Right lobe of liver (tissue), 4 donors: ENCODE results near the gene METAP2.

Experiments
- CTCF ChIP-seq, 4 donors: fragments of 200-600 bp in 3 of 4; fragments of 450-650 bp in 1 of 4; IDR thresholded peaks; one replicate each; pipeline versions ENCODE4 v1.5.1 to v1.8.0; 2016 to 2022; ENCODE audit warnings: antibody characterized with exemption in 4 of 4, mild to moderate bottlenecking in 2 of 4
- POLR2A ChIP-seq: fragments of 450-650 bp; IDR thresholded peaks from one replicate; pipeline ENCODE4 v1.6.1; 2017; ENCODE audit warnings: antibody characterized with exemption, mild to moderate bottlenecking
- donor health status: DM: no; HTN: no; CAD: no.
- donor health status: DM: no; HTN: no; CAD: no.
- donor health status: DM: no; HTN: yes; CAD: no.

GRCh38 chr12:95553197-95553943, 79.4 kb downstream of the METAP2 start:
- TF ChIP-seq CTCF (IDR thresholded peaks at IDR 0.05) (no peak), POLR2A (no peak)
